Calu3 (cell line): Measurements from ENCODE around the gene ADSL. TPM values are rescaled to one million over a fixed set of nuclear protein-coding genes. Genes with fewer than 3 reads are reported as not detected.

Experiments used
- BruUV-seq: library from RNA; stranded (reverse); fragments of 400-500 nt; replicated peaks from 2 replicates; lab custom pipeline; 2021; lab: Mats Ljungman, UMichigan
- CTCF ChIA-PET: fragments of 300-600 bp; sonication (Branson Sonifier 250); formaldehyde crosslinking; loops from one replicate; lab custom pipeline; 2022; ENCODE audit warnings: antibody characterized with exemption; lab: Charles Lee
- DNase-seq: peaks from one replicate; pipeline ENCODE4 v3.0.0; 2022
- H3K27ac Mint-ChIP-seq: one replicate; pipeline ENCODE4 v1.8.0; 2022; ENCODE audit warnings: mixed read lengths; ENCODE audit not compliant: unreplicated experiment
- H3K27me3 Mint-ChIP-seq: one replicate; pipeline ENCODE4 v1.8.0; 2022; ENCODE audit warnings: mixed read lengths; ENCODE audit not compliant: unreplicated experiment
- H3K36me3 Mint-ChIP-seq: one replicate; pipeline ENCODE4 v1.8.0; 2022; ENCODE audit warnings: mild to moderate bottlenecking, moderate library complexity, mixed read lengths; ENCODE audit not compliant: insufficient read depth, unreplicated experiment
- H3K4me1 Mint-ChIP-seq: one replicate; pipeline ENCODE4 v1.8.0; 2022; ENCODE audit warnings: mild to moderate bottlenecking, low read depth, mixed read lengths; ENCODE audit not compliant: unreplicated experiment
- H3K4me3 Mint-ChIP-seq: one replicate; pipeline ENCODE4 v1.8.0; 2022; ENCODE audit warnings: mild to moderate bottlenecking, low read depth, moderate library complexity, mixed read lengths; ENCODE audit not compliant: unreplicated experiment
- H3K9me3 Mint-ChIP-seq: one replicate; pipeline ENCODE4 v1.8.0; 2022; ENCODE audit warnings: low read depth, mixed read lengths; ENCODE audit not compliant: unreplicated experiment
- CTCF ChIP-seq: fragments of 200-600 bp; IDR thresholded peaks from one replicate; pipeline ENCODE4 v1.8.0; 2022; ENCODE audit warnings: antibody characterized with exemption; ENCODE audit not compliant: unreplicated experiment
- intact Hi-C: fragments of 100-400 bp; cut with micrococcal nuclease; formaldehyde crosslinking; loops from one replicate; pipeline ENCODE4 v1.10.0; 2022; ENCODE audit not compliant: unreplicated experiment
- total RNA-seq: library from RNA; stranded (reverse); gene quantifications from 2 replicates; pipeline ENCODE4 v1.2.3, GENCODE V29; 2022

The ADSL gene
- total RNA-seq, 1 experiment from 2014 or later = 96.3 TPM

GRCh38 chr22:40426594-40427333 is 80.5 kb downstream of the ADSL start:
- Mint-ChIP-seq H3K9me3 (no peaks in the 10 kb centered on the region), H3K4me3 (no peak overlapping the region), H3K36me3 (peaks cover 32% of the 10 kb centered on the region), H3K4me1 (no peaks in the 10 kb centered on the region), H3K27ac (no peak overlapping the region), H3K27me3 (no peaks in the 10 kb centered on the region)
- no TSS peak for BruUV-seq
- CTCF ChIA-PET = no interaction called here
- TF ChIP-seq CTCF = no peak
- DNase-seq = no peak
- intact Hi-C loops = no loop called here

GRCh38 chr22:40428796-40429195 is 82.5 kb downstream of the ADSL start:
- Mint-ChIP-seq H3K4me3 (no peak overlapping the region), H3K27me3 (no peaks in the 10 kb centered on the region), H3K27ac (peak overlapping the region; percentile 27), H3K4me1 (no peaks in the 10 kb centered on the region), H3K36me3 (peaks cover 24% of the 10 kb centered on the region), H3K9me3 (no peaks in the 10 kb centered on the region)
- no peak for TF ChIP-seq CTCF
- CTCF ChIA-PET = no interaction called here
- DNase-seq = no peak
- no TSS peak for BruUV-seq
- intact Hi-C loops = no loop called here

- H3K4me1 Mint-ChIP-seq = no peaks in the 10 kb centered on the region
- TF ChIP-seq CTCF = no peak
- intact Hi-C loops = no loop called here
- H3K27me3 Mint-ChIP-seq = no peaks in the 10 kb centered on the region
- H3K27ac Mint-ChIP-seq = peak overlapping the region; percentile 39
- peaks cover 24% of the 10 kb centered on the region for H3K36me3 Mint-ChIP-seq
- no peak overlapping the region for H3K4me3 Mint-ChIP-seq
- DNase-seq = no peak
- H3K9me3 Mint-ChIP-seq = no peaks in the 10 kb centered on the region
- CTCF ChIA-PET = no interaction called here
- BruUV-seq = no TSS peak
Measured at GRCh38 chr22:40429481-40429880, 83.2 kb downstream of the ADSL start.

GRCh38 chr22:40430991-40431390 is 84.7 kb downstream of the ADSL start:
- no peaks in the 10 kb centered on the region for H3K27me3 Mint-ChIP-seq
- H3K9me3 Mint-ChIP-seq = no peaks in the 10 kb centered on the region

More at GRCh38 chr22:40430991-40431390, 84.7 kb downstream of the ADSL start:
- CTCF ChIA-PET = no interaction called here
- Mint-ChIP-seq H3K27ac (no peak overlapping the region), H3K4me3 (no peak overlapping the region), H3K36me3 (peaks cover 20% of the 10 kb centered on the region), H3K4me1 (no peaks in the 10 kb centered on the region)
- DNase-seq = no peak
- no TSS peak for BruUV-seq
- intact Hi-C loops = loop anchor here (10.0 kb wide), 1 partner anchor 334 kb away; no protein-coding TSS in a partner anchor
- TF ChIP-seq CTCF = no peak
